SW 1271 (cell line): ENCODE data around the gene MRPL14.

Experiments used
- DNase-seq, 2 experiments: peaks; one replicate each; lab custom pipeline; 2025; lab: John Stamatoyannopoulos, UW

MRPL14 gene

DNA sequence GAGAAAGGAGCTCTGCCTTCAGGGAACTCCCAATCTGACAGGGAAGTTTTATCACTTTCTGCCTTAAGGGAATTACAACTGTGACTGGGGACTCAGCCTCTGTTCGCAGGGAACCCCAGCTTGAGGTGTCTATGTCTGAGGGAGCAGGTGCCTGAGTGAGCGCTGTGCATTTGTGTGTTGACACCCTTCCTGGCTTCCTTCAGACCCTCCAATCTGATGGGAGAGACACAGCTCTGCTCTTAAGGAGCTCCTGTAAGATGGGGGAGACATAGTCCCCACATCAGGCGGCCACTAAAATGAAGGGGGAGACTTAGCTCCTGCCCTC is 62.3 kb downstream of the MRPL14 start:
- DNase-seq: no peak

GRCh38 chr6:44064089-44064947 is 62.9 kb downstream of the MRPL14 start:
- no peak for DNase-seq

GRCh38 chr6:44063561-44064059 is 63.6 kb downstream of the MRPL14 start:
- DNase-seq: no peak
